ENCODE results near the gene SCD5.
"Not testable (repeated sequence)": the region's sequence is repeated elsewhere in the genome, so short reads cannot be mapped to it uniquely, and the experiment has no call there.

Gene SCD5

DNA sequence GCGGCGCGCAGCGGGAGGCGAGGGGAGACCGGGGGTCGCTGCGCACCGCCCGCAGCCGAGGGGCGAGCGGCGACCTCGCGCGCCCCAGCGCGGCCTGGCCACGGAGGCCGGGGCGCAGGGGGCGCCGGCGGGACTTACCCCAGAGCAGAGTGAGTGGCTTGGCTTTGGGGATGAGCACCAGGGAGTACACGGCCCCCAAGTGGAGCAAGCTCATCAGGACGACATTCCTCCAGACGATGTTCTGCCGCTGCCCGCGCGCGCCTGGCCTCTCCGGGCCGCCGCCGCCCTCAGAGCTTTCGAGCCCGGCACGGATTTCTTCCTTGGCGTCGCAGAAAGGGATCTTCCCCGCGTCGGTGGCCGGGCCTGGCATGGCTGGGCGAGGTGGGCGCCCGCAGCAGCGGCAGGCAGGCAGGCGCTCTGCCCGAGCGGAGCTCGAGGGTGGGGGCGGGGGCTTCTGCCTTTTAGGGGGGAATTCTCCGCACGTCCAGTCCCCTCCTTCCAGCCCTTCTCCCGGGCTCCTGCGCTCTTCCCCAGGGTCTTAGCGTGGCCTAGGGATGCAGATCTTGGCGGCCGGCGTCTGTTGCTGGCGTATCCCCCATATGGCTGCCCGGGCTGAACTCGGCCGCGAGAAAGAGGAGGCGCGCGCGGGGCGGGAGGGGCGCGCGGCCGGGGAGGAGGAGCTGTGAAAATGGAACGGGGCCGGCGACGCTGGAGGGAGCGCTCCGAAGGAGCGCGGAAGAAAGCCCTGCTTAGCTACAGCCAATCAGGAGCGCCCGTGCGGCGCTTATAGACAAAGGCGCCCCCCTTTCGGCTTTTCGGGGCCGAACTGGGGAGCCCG, at the start of gene SCD5:
TSS of gene SCD5 (minus strand) at position 629 of the 838 bp plus-strand sequence. CDS start at position 370, 259 bp downstream.
- DNase-seq: peak; percentile 29

DNA sequence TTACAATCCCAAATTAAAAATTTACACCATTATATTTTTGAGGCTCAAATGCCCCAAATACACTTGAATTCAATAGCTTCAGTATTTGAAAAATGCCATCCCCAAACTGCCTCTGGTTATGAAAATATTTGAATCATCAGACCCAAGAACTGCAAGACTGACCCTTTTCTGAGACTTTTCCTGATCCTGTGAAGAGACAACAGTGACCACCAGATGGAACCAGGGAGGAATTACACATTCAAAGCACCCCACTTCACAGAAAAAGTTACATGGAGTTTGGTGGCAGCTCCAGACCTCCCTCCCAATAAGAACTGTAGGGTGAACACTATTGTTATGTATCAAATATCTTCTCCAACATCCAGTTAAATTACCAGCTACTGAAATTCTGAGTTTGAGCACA, 44.0 kb upstream of the SCD5 start:
- no peak for DNase-seq

DNA sequence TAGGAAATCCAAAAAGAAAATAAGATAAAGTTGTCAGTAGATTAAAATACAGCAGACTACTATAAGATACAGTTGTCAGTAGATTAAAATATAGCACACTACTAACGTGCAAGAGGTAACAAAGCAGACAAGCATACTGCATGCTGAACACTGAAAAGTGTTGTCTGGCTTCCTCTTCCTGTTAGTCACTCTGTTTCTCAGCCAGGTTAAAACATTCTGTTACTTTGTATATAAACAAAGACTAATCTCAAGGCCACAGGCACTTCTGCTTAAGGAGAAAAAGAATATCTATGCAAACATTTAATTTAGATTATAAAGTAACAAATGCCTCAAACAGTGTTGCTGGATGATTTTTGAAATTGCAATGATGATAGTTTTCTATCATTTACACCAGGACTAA, 41.0 kb upstream of the SCD5 start:
- DNase-seq: no peak

DNA sequence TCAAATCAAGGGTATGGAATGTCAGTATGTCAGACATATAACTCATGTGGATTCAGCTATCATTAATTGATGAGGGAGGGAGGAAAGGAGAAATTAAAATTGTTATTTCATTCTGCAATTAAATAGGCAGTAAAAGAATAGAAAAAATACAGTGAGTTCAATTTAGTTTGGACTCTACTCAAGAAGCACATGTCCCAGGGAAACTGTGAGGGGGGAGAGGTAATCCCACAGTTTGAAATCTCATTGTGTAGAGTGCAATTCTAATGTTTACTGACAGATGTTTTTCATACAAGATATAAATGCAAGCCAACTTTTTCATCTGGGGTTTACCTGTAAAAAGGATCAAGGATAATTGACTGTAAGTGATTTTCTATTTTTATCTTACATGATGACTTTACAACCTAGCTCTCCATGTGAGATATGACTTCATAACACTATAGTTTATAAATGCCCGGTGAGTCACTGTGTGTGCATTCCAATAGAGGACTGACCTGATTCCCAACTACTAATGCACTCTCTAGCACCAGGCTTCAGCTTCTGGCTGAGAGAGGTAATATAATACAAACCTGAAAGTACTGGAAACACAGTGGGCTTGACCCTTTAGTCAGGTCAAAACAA, 35.2 kb upstream of the SCD5 start:
- peak; percentile 56 for DNase-seq

DNA sequence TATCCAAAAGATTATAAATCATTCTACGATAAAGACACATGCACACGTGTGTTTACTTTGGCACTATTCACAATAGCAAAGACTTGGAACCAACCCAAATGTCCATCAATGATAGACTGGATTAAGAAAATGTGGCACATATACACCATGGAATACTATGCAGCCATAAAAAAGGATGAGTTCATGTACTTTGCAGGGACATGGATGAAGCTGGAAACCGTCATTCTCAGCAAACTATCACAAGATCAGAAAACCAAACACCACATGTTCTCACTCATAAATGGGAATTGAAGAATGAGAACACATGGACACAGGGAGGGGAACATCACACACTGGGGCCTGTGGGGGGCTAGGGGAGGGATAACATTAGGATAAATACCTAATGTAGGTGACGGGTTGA, 34.5 kb upstream of the SCD5 start:
- not testable (repeated sequence) for DNase-seq

DNA sequence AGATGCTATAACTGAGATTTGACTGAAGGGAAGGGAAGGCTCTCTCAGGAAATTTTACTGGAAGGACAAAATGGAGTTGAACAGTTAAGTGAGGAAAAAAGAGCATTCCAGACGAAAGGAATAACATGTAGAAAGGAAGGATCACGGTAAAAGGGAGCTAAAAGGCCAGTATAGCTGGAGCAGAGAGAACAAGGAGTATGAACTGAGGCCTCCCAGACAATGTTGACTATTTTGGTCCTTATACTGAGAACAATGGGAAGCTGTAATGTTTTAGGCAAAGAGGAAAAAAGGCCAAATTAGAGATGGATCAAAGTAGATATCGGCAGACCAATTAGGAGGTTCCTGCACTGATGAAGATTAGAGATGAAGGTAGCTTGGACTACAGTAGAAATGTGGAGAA, 26.8 kb upstream of the SCD5 start:
- no peak for DNase-seq

DNA sequence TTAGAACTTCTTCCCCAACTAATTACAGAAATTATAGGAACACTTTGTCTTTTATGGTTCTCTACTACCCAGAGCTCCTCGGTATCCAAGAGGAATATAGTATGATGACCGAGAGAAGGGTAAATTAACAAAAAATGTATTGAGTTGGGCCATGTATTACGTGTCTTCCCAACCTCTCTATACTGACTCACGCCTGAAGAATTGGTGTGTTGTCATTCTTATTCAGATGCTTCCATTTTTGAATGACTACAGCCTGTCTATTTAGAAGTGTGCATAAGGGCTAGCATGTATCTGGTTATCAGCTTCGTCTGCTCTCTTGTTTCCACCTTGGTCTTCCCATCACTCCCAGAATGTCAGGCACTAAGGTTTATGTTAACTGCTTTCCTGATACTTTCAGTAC, 24.5 kb upstream of the SCD5 start:
- no peak for DNase-seq

DNA sequence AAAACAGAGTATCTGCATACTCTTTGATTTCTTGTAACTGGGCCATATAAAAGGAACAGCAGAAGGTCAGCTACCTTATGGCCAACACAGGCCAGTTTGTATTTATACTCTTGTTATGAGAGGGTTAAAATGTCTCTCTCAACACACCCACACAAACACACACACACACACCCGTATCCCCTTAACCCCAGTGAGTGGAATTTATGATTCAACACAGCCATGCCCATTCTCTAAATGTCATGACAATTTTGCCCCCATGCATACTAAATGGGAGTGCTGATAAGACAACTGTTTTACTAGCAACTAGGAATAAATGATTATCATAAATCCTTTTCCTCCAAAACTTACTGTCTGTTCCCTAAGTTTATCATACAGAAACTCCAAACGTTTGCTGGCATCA, 22.1 kb upstream of the SCD5 start:
- no peak for DNase-seq

DNA sequence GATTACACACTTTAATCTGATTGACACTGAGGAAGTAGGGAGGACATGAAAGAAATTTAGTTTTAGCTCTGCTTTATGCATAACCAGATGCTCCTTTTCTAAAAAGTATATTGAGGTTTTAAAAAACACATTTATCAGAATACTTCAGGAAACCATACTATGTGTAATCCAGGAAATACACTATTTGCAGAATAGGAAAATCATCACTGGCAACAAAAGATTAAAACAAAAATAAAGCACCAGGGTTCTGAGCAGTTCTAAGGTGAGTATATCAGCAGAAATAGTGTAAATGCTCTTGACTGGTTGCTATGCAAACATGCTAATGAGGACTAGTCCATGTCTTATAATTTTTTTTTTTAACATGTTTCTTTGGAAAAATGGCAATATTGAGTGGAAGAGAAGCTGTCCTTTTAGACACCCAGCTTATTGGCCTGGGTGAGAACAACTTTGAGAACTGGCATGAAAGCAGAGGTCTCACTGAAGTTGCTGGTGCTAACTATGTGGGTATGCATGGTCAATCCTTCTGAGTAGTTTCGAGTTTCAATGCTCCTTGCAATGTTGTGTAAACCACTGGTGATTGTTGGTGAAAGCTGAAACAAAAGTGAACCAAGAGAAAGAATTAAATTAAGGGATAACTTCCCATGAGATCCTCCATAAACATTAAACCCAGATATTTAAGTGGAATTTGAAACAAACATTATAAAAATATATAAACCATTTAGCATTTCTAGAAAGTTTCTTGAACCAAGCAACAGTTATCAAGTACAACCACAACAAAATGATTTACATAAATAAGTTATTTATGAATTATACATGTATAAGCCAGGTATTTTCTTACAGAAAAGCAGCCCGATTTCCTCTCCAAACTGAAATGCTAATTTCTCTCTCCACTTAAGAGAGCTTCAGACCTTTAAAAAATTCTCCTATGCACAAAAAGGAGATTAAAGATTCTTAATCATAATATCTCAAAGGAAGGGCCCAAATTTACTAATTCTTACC, 20.4 kb upstream of the SCD5 start:
- DNase-seq: no peak

DNA sequence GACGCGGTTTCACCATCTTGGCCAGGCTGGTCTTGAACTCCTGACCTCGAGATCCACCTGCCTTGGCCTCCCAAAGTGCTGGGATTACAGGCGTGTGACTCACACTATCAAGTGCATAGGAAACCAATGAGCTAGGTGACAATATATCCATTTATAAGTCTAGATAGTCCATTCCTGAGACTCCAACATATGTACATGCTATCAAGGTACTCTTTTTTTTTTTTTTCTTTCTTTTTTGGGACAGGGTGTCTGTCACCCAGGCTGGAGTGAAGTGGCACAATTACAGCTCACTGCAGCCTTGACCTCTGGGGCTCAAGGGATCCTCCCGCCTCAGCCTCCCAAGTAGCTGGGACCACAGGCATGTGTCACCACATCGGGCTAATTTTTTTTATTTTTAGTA, 18.3 kb upstream of the SCD5 start:
- not testable (repeated sequence) for DNase-seq

DNA sequence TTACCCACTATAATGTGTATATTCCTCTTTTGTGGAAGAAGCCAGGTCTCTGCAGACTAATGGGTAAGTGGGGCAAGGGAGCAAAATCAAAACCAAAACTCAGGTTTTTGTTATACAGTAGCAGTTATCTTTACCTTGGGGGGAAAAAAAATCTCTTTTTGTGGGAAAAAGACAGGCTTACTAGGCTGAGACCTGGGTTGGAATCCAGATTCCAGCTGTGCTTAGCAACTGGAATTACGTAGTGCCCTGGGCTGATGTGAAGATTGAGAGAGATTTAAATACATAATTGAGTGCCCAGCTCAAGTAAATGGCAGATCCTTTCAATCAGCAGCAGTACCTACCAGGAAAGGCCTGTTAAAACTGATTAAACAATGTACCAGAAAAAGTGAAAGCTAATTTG, 15.4 kb upstream of the SCD5 start:
- no peak for DNase-seq

DNA sequence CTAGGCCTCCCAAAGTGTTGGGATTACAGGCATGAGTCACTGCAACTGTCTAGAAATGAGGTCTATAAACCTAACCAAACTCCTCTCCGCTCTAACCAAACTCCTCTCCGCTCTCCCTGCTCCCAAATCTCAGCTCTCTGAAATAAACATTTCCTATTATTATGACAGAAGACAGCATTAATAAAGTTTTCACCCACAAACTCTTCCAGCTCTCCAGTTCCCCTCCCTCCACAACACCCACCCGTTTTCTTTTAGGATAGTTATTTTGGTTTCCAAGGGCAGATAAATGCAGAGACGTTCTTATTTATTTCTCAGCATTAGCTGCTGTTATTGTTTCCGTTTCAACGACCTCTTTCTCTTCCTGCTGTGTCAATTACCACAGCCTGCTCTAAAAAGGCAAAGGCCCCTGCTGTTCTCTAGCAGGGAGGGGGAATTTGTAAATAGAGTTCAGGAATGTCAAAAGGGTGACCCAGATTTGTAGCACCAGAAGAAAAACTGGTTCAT, 13.3 kb upstream of the SCD5 start:
- DNase-seq: no peak

DNA sequence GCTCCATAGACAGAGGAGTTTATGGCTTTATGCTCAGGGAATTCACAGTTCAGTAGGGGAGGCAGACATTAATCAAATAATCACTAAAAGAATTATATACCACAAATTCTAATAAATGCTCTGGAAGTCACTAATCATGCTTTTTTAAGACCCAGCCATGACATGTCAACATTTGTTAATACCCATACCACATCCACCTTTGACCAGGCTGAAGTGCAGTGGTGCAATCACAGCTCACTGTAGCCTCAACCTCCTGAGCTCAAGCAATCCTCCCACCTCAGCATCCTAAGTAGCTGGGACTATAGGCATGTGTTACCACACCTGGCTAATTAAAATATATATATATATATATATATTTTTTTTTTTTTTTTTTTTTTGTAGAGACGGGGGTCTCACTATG, 12.8 kb upstream of the SCD5 start:
- no peak for DNase-seq

DNA sequence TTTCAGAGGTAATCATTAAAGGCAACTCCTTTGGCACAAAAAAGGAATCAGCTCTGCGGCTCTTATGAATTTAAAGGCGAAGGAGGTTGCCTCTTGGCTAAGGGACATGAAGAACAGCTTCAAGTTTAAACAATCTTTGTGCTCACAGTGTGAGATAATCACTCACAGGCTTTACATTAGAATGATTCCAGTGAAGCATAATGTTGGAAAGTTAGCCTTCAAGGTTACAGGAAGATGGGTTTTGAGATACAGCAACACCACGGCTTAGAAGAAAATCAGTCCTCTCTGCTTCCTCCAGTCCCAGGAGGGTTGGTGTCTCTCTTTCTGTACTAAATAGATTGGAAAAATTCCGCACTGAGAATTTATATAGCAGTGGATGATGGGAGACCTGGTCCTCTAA, 11.6 kb upstream of the SCD5 start:
- DNase-seq: no peak

DNA sequence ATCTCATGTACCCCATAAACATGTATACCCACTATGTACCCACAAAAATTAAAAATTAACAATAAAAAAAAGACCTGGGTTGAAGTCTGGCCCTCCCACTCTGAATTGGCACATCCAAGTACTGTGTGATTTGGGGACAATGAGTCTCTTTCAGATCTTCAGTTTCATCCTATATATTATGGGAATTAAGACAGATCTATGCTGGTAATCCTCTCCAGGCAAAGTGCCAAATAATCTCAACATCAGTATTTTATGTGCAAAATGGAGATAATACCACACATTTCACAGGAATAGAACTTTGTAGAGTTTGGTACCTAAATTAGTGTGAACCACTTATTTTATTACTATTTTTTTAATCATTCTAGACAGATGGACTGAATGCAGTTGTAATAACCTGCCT, 11.0 kb upstream of the SCD5 start:
- no peak for DNase-seq

DNA sequence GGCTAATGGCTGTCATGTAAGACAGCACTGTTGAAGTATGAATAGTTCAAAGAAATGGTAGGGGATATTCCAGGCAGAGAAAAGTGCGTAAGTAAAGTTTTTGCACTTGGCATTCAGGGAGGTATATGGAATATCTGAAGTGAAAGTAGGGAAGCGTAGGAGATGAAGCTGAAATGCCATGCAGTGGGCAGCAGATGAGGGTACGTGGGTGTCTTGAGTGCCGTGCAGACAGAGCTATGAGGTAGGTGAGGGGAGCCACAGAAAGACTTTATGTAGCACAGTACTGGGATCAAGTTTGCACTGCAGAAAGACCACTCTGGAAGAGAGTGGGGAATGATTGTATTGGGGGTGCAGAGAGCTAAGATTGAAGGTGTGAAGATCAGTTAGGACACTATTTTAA, 5.2 kb upstream of the SCD5 start:
- no peak for DNase-seq

DNA sequence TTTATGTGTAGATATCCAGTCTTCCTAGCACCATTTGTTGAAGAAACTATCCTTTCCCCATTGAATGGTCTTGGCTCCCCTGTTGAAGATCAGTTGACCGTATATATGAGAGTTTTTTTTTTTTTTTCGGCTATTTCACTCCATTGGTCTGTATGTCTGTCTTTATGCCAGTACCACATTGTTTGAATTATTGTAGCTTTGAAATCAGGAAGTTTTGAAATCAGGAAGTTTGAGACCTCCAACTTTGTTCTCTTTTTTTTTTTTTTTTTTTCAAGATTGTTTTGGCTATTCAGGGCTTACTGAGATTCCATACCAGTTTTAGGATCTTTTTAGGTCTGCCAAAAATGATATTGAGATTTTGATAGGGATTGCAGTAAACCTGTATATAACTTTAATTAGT, 4.3 kb upstream of the SCD5 start:
- no peak for DNase-seq

DNA sequence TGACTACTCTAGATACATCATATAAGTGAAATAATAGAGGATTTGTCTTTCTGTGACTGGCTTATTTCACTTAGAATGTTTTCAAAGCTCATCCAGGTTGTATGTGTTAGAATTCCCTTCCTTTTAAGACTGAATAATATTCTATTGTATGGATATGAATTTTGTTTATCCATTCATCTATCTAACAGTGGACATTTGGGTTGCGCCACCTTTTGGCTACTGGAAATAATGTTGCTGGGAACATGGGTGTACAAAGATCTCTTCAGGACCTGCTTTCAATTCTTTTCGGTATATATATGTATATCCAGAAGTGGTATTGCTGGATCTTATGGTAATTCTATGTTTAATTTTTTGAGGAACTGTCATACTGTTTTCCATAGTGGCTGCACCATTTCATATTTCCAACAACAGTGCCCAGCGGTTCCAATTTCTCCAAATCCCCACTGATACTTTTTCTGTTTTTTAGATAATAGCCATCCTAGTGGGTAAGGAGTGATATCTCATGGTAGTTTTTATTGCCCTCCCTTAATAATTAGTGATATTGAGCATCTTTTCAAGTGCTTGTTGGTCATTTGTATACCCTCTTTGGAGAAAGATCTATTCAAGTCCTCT, 3.4 kb upstream of the SCD5 start:
- no peak for DNase-seq

DNA sequence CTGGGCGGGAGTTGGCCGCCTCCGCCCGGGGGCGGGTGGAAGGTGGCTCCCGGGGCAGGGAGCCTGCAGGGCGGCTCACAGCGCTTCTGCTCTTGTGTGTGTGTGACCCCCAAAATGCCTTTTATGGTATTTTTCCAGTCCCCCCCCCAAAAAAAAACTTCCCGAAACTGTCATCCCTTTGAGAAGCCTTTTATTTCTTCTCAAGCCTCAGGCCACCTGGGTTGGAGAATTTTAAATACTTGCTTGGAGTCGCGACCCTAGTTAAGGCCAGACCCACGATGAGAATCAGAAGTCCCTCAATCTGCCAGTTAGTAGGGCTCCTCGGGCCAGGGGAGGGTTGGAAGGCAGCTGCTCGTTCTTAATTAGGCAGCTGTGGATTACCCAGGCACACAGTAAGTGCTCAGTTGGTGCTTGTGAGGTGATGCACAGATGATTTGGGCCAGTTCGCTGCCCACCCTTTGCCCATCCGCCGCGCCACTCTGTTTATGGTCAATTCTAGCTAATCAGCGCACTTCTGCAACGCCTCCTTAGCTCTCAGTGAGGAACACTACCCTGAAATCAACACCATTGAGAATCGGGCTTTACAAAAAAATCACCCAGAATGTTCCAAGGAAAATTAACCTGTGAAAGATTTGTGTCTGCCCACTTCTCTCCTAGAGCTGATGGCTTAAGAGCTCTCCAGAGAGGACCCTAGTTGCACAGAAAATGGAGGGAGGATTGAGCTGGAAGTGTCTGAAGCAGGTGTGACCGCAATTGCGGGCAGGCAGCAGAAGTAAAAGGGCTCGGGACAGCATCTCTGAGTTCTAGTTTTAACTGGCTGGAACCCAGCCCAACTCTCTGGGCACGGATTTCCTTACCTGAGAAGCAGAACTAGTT, 648 bp upstream of the SCD5 start:
- DNase-seq: no peak

DNA sequence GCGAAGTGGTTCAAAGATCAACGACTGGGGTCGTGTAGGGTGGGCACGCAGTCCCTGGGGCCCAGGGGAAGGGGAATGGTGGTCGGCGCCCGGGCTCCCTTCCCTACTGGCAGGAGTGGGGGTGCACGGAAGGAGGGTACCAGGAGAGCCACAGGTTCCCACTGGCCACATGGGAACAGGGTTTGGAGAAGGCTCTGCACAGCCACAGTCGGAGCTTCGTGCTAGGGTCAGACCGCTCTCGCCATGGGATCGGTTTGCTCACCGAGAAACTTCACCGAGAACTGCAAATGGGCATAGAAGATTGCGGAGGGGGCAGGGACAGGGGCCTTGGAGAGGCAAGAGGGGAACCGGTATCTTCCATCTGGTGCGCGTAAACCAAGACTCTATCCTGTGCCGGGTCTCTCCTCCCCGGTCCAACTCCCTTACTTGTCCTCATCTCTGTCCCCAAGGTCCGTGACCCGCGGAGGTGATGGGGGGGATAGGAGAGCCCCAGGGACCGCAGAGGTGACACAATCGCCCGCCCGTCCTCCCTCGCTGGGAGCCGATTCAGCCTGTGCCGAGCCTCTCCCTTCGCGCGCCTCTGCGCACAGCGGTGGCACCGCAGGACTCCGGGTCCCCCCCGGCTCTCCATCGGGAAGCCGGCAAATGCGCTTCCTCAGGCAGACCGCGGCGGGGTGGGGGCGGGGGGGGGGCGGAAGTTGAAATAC, 1.0 kb downstream of the SCD5 start:
- no peak for DNase-seq

DNA sequence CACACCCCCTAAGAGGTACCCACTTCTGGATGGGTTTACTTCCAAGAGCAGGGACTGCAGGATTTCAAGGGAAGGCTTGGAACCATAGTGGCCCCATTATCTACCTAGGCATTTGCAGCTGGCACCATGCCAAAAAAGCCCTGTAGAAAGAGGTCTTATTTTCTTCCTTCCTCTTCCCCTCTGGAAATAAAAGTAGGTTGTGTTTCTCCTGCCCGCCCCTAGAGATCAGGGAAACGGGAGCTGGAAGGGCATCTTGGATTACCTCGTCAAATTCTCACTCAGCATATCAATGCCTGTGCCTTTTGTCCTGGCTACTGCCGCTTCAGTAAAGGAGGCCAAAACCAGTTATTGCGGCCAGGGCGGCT, 1.6 kb downstream of the SCD5 start:
- DNase-seq: no peak
